Amniotic stem cell (primary cell): ENCODE measurements around the gene NMNAT3.

ENCODE experiments used
- DNase-seq: peaks from one replicate; lab custom pipeline; 2025; lab: John Stamatoyannopoulos, UW

Gene NMNAT3

GRCh38 chr3:139521144-139521543, 156.6 kb downstream of the NMNAT3 start:
- no peak for DNase-seq

GRCh38 chr3:139519998-139520737, 157.6 kb downstream of the NMNAT3 start:
- no peak for DNase-seq

GRCh38 chr3:139518926-139519842, 158.6 kb downstream of the NMNAT3 start:
- DNase-seq = no peak

- DNase-seq = no peak
Measured at GRCh38 chr3:139518306-139518705, 159.5 kb downstream of the NMNAT3 start.

- DNase-seq = no peak
Measured at GRCh38 chr3:139517321-139518065, 160.3 kb downstream of the NMNAT3 start.

GRCh38 chr3:139514741-139515140, 163.0 kb downstream of the NMNAT3 start:
- no peak for DNase-seq
